Esophagus muscularis mucosa (tissue), 4 donors: ENCODE data around the gene UBE2F.

Source experiments
- EP300 ChIP-seq: sonication (generic); formaldehyde crosslinking; IDR thresholded peaks from one replicate; pipeline ENCODE4 v1.6.1; 2017; ENCODE audit warnings: antibody characterized with exemption
- POLR2A ChIP-seq: fragments of 450-650 bp; IDR thresholded peaks from one replicate; pipeline ENCODE4 v1.6.1; 2017; ENCODE audit warnings: antibody characterized with exemption, moderate library complexity, mild to moderate bottlenecking, low read depth
- POLR2AphosphoS5 ChIP-seq, 2 donors: sonication (generic); formaldehyde crosslinking; IDR thresholded peaks; one replicate each; pipeline ENCODE4 v1.6.1; 2017; ENCODE audit warnings: antibody characterized with exemption in 2 of 2
- TF ChIP-seq, protein P1 (sequence below), 3 experiments: fragments of 200-600 bp in 2 of 3; fragments of 450-650 bp in 1 of 3; sonication (generic) in 2 of 3; IDR thresholded peaks; one replicate each; pipeline ENCODE4 v1.5.1; 2017 to 2019; ENCODE audit warnings: antibody characterized with exemption in 3 of 3, mild to moderate bottlenecking in 2 of 3, moderate library complexity in 1 of 3

DNA sequence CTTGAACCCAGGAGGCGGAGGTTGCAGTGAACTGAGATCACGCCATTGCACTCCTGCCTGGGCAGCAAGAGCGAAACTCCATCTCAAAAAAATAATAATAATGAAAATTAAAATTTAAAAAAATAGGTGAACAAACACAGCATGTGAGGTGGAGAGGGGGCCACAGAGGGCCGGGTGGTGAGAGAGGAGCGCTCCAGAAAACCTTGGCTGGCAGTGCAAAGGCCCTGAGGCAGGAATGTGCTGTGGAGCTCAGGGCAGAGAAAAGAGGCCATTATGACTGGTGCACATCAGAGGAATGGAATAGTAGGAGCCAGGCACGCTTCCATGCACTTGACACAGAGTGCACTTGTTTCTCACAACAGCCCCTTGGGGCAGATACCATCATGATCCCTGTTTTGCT, 72.3 kb downstream of the UBE2F start:
- TF ChIP-seq POLR2A (no peak), EP300 (no peak), POLR2AphosphoS5 (IDR thresholded peaks at IDR 0.05) (no peak)
- TF ChIP-seq, protein P1, sequence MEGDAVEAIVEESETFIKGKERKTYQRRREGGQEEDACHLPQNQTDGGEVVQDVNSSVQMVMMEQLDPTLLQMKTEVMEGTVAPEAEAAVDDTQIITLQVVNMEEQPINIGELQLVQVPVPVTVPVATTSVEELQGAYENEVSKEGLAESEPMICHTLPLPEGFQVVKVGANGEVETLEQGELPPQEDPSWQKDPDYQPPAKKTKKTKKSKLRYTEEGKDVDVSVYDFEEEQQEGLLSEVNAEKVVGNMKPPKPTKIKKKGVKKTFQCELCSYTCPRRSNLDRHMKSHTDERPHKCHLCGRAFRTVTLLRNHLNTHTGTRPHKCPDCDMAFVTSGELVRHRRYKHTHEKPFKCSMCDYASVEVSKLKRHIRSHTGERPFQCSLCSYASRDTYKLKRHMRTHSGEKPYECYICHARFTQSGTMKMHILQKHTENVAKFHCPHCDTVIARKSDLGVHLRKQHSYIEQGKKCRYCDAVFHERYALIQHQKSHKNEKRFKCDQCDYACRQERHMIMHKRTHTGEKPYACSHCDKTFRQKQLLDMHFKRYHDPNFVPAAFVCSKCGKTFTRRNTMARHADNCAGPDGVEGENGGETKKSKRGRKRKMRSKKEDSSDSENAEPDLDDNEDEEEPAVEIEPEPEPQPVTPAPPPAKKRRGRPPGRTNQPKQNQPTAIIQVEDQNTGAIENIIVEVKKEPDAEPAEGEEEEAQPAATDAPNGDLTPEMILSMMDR (IDR thresholded peaks at IDR 0.05): no peak
